H1 (cell line): ENCODE measurements around the gene TOMM40L. TPM values are rescaled to one million over a fixed set of nuclear protein-coding genes. Genes with fewer than 3 reads are reported as not detected.
"Not testable (repeated sequence)": the region's sequence is repeated elsewhere in the genome, so short reads cannot be mapped to it uniquely, and the experiment has no call there.

ENCODE experiments used
- CTCF ChIA-PET: fragments of 300-600 bp; sonication (Branson Sonifier 250); formaldehyde crosslinking; loops from one replicate; lab custom pipeline; 2021; ENCODE audit not compliant: partially characterized antibody; lab: Charles Lee
- POLR2A ChIA-PET: fragments of 300-600 bp; sonication (Branson Sonifier 250); formaldehyde crosslinking; loops from one replicate; lab custom pipeline; 2021; ENCODE audit warnings: inconsistent platforms; ENCODE audit not compliant: partially characterized antibody; lab: Charles Lee
- DNase-seq, 2 experiments: peaks; one replicate each; pipeline versions ENCODE4 v3.0.0 to v3.0.0-alpha.2; 2010 to 2022; ENCODE audit warnings: low spot score in 2 of 2, low read depth in 1 of 2, mixed read lengths in 1 of 2
- FAIRE-seq: peaks from 2 replicates; lab custom pipeline; 2011; peaks lifted over from hg19 to GRCh38; lab: Jason Lieb, UNC
- H2AFZ ChIP-seq: 2 replicates; pipeline ENCODE4 v1.8.1; 2012; ENCODE audit warnings: low read length, inconsistent platforms
- H2AK5ac ChIP-seq: 2 replicates; pipeline ENCODE4 v1.6.1; 2013; ENCODE audit warnings: low read depth, low read length
- H2BK120ac ChIP-seq: replicated peaks from 2 replicates; pipeline ENCODE3; 2013; ENCODE audit warnings: low read depth, low read length, inconsistent platforms
- H2BK12ac ChIP-seq: 2 replicates; pipeline ENCODE4 v1.6.1; 2013; ENCODE audit warnings: low read depth, low read length
- H2BK15ac ChIP-seq: 2 replicates; pipeline ENCODE4 v1.6.1; 2013; ENCODE audit warnings: low read length
- H2BK20ac ChIP-seq: 2 replicates; pipeline ENCODE4 v1.6.1; 2013; ENCODE audit warnings: low read length
- H2BK5ac ChIP-seq: 2 replicates; pipeline ENCODE4 v1.6.1; 2013; ENCODE audit warnings: low read depth, low read length
- H3K14ac ChIP-seq: 2 replicates; pipeline ENCODE4 v1.6.1; 2013; ENCODE audit warnings: inconsistent platforms; ENCODE audit not compliant: insufficient read length
- H3K18ac ChIP-seq: 2 replicates; pipeline ENCODE4 v1.6.1; 2013; ENCODE audit warnings: low read length; ENCODE audit errors: extremely low read depth
- H3K23ac ChIP-seq: 2 replicates; pipeline ENCODE4 v1.6.1; 2013; ENCODE audit warnings: inconsistent platforms; ENCODE audit not compliant: insufficient read length
- H3K23me2 ChIP-seq: 2 replicates; pipeline ENCODE4 v1.6.1; 2013; ENCODE audit warnings: low read depth, low read length
- H3K27ac ChIP-seq: 2 replicates; pipeline ENCODE4 v1.6.1; 2011; ENCODE audit warnings: low read depth, low read length, inconsistent platforms
- H3K27me3 ChIP-seq, 4 experiments: replicated peaks in 1 of 4; 1 replicate in 1 of 4; 2 replicates in 3 of 4; pipeline versions ENCODE4 v1.6.1 to v1.8.1; 2011 to 2013; ENCODE audit warnings: low read length in 3 of 4, mild to moderate bottlenecking in 3 of 4, inconsistent platforms in 2 of 4, mixed read lengths in 2 of 4, moderate library complexity in 1 of 4; ENCODE audit not compliant: control insufficient read depth in 3 of 4, insufficient read depth in 3 of 4; ENCODE audit errors: extremely low read depth in 1 of 4
- H3K36me3 ChIP-seq, 4 experiments: 2 replicates each; pipeline versions ENCODE4 v1.6.1 to v1.8.1; 2011 to 2013; ENCODE audit warnings: mild to moderate bottlenecking in 4 of 4, low read length in 3 of 4, moderate library complexity in 2 of 4, control low read depth in 1 of 4, inconsistent platforms in 1 of 4; ENCODE audit not compliant: insufficient read depth in 4 of 4, control insufficient read depth in 2 of 4
- H3K4ac ChIP-seq: replicated peaks from 2 replicates; pipeline ENCODE3; 2013; ENCODE audit warnings: low read length, low read depth, mixed read lengths, inconsistent platforms; ENCODE audit not compliant: insufficient read length
- H3K4me1 ChIP-seq, 4 experiments: replicated peaks in 1 of 4; 1 replicate in 1 of 4; 2 replicates in 3 of 4; pipeline versions ENCODE4 v1.6.1 to v1.8.1; 2011 to 2013; ENCODE audit warnings: low read length in 3 of 4, inconsistent platforms in 2 of 4, mixed read lengths in 1 of 4; ENCODE audit not compliant: insufficient read depth in 4 of 4, control insufficient read depth in 3 of 4
- H3K4me2 ChIP-seq, 2 experiments: 2 replicates each; pipeline versions ENCODE4 v1.6.1 to v1.8.1; 2011 to 2013; ENCODE audit warnings: low read depth in 2 of 2, low read length in 2 of 2, control low read depth in 1 of 2, inconsistent platforms in 1 of 2, mild to moderate bottlenecking in 1 of 2; ENCODE audit not compliant: insufficient read depth in 1 of 2
- H3K4me3 ChIP-seq, 4 experiments: fragments of 200-600, 300-600 bp in 1 of 4; sonication (generic), shearing (Covaris generic), sonication (Bioruptor Twin) in 1 of 4; 2 replicates each; pipeline versions ENCODE4 v1.5.1 to v1.8.1; 2011 to 2016; ENCODE audit warnings: low read length in 4 of 4, low read depth in 3 of 4, control low read depth in 2 of 4, inconsistent platforms in 2 of 4, mild to moderate bottlenecking in 2 of 4, mixed read lengths in 1 of 4, moderate library complexity in 1 of 4; ENCODE audit not compliant: insufficient read depth in 2 of 4; ENCODE audit errors: extremely low read depth in 1 of 4
- H3K56ac ChIP-seq: replicated peaks from 2 replicates; pipeline ENCODE3; 2013; ENCODE audit warnings: low read depth, mild to moderate bottlenecking, mixed read lengths, low read length, inconsistent platforms; ENCODE audit not compliant: insufficient read length
- H3K79me1 ChIP-seq: 2 replicates; pipeline ENCODE4 v1.6.1; 2013; ENCODE audit warnings: low read depth, low read length, control low read depth
- H3K79me2 ChIP-seq, 2 experiments: 2 replicates each; pipeline versions ENCODE4 v1.6.1 to v1.8.1; 2012 to 2013; ENCODE audit warnings: low read length in 2 of 2, mild to moderate bottlenecking in 2 of 2, inconsistent platforms in 1 of 2; ENCODE audit not compliant: insufficient read depth in 2 of 2, control insufficient read depth in 1 of 2
- H3K9ac ChIP-seq, 4 experiments: replicated peaks in 1 of 4; 1 replicate in 1 of 4; 2 replicates in 3 of 4; pipeline versions ENCODE4 v1.6.1 to v1.8.1; 2011 to 2013; ENCODE audit warnings: low read depth in 3 of 4, low read length in 3 of 4, control low read depth in 2 of 4, mild to moderate bottlenecking in 2 of 4, moderate library complexity in 2 of 4, inconsistent platforms in 1 of 4; ENCODE audit errors: extremely low read depth in 1 of 4
- H3K9me3 ChIP-seq, 2 experiments: 2 replicates each; pipeline versions ENCODE4 v1.6.1 to v1.8.1; 2012 to 2013; ENCODE audit warnings: mild to moderate bottlenecking in 2 of 2, moderate library complexity in 2 of 2, control low read depth in 1 of 2, inconsistent platforms in 1 of 2, low read depth in 1 of 2, low read length in 1 of 2, mixed read lengths in 1 of 2; ENCODE audit not compliant: insufficient read depth in 2 of 2
- H4K20me1 ChIP-seq, 2 experiments: replicated peaks in 1 of 2; 2 replicates each; pipeline versions ENCODE3 to v1.8.1; 2011 to 2013; ENCODE audit warnings: inconsistent platforms in 2 of 2, low read length in 2 of 2, mild to moderate bottlenecking in 1 of 2; ENCODE audit not compliant: insufficient read depth in 2 of 2, control insufficient read depth in 1 of 2
- H4K5ac ChIP-seq: 2 replicates; pipeline ENCODE4 v1.6.1; 2013; ENCODE audit warnings: low read length, low read depth, mixed read lengths, inconsistent platforms; ENCODE audit not compliant: insufficient read length
- H4K8ac ChIP-seq: 2 replicates; pipeline ENCODE4 v1.8.0; 2013; ENCODE audit warnings: mild to moderate bottlenecking, moderate library complexity, low read length, inconsistent platforms; ENCODE audit not compliant: insufficient read depth; ENCODE audit errors: extremely low read depth
- H4K91ac ChIP-seq: replicated peaks from 2 replicates; pipeline ENCODE3; 2013; ENCODE audit warnings: low read length, mixed read lengths, inconsistent platforms; ENCODE audit not compliant: insufficient read length
- WGBS, 2 experiments: shearing (Covaris generic) in 1 of 2; methylation state at CpG; one replicate each; pipeline versions ENCODE4 v1.1.6 to v1.1.7; 2013 to 2015; ENCODE audit warnings: low lambda C conversion rate in 2 of 2, mixed read lengths in 2 of 2, inconsistent platforms in 1 of 2, low coverage in 1 of 2, missing lambda C conversion rate in 1 of 2; ENCODE audit not compliant: insufficient replicate concordance in 2 of 2, insufficient coverage in 1 of 2, insufficient read length in 1 of 2; ENCODE audit errors: extremely low coverage in 1 of 2, missing lambda C conversion rate in 1 of 2; 5-methylcytosine and 5-hydroxymethylcytosine counted together
- polyA plus RNA-seq, 7 experiments: library from polyadenylated mRNA; depleted of rRNA in 3 of 7; stranded (reverse) in 5 of 7; unstranded in 2 of 7; fragments of >200 nt in 5 of 7; fragments of 200-250 nt in 2 of 7; gene quantifications; 1 replicate in 5 of 7; 2 replicates in 1 of 7; 4 replicates in 1 of 7; pipeline versions ENCODE4 v1.2.1 to v1.2.3, GENCODE V29; 2011 to 2013; ENCODE audit warnings: missing spikeins in 2 of 7, mixed read lengths in 2 of 7
- total RNA-seq: library from RNA; stranded (reverse); fragmentation: NEBNext Ultra II Directional; extraction: Animal tissue kit (Norgen Biotek cat#: 25700); gene quantifications from 2 replicates; pipeline ENCODE4 v1.2.1, GENCODE V29; 2021

The TOMM40L gene
- total and polyA plus RNA-seq, 2 of the 8 experiments (the other 6 are each of a cell fraction or from before 2014, with no cell fraction given): 11.4 to 15.0 TPM

GRCh38 chr1:161224695-161225087 lies 1.2 kb upstream of the TOMM40L start:
- FAIRE-seq: not testable (repeated sequence)

More at GRCh38 chr1:161224695-161225087, 1.2 kb upstream of the TOMM40L start:
- not testable (repeated sequence) for H4K20me1 ChIP-seq, H3K27ac ChIP-seq, H3K27me3 ChIP-seq, H4K5ac ChIP-seq, H2BK120ac ChIP-seq, H3K14ac ChIP-seq, H3K79me2 ChIP-seq, DNase-seq, H3K4me3 ChIP-seq, H3K36me3 ChIP-seq, H3K9me3 ChIP-seq, H2AK5ac ChIP-seq, H4K91ac ChIP-seq, H2AFZ ChIP-seq, H3K18ac ChIP-seq, H3K9ac ChIP-seq, H2BK20ac ChIP-seq, H3K79me1 ChIP-seq, H2BK12ac ChIP-seq, H3K4me1 ChIP-seq, H2BK5ac ChIP-seq, H3K23me2 ChIP-seq, H3K23ac ChIP-seq, H2BK15ac ChIP-seq, H4K8ac ChIP-seq, H3K4ac ChIP-seq, H3K56ac ChIP-seq, H3K4me2 ChIP-seq
- 92% methylated on average over 13 of the region's 13 CpGs; no CpG with 5 or more reads in 1 of the 2 experiments for WGBS, 2 experiments
- POLR2A ChIA-PET: interaction anchor here (1.1 to 9.9 kb wide), 5 partner anchors 23 to 90 kb away, joined by 3 to 82 read pairs (median 4); partner anchors contain the start of genes ADAMTS4 and NDUFS2
- CTCF ChIA-PET: interaction anchor here (1.4 to 23.7 kb wide), 13 partner anchors 8 to 158 kb away, joined by 4 to 427 read pairs (median 67); partner anchors contain the start of genes ADAMTS4, FCER1G, NDUFS2 and PCP4L1
